Adrenal gland (tissue), 5 donors: ENCODE measurements around the gene NRIP2.

Source experiments
- CTCF ChIP-seq, 6 experiments: fragments of 450-650 bp in 4 of 6; fragments of 200-600 bp in 2 of 6; sonication (generic) in 1 of 6; IDR thresholded peaks; 1 replicate in 5 of 6; 2 replicates in 1 of 6; pipeline versions ENCODE4 v1.5.1 to v1.8.0; 2016 to 2021; ENCODE audit warnings: antibody characterized with exemption in 6 of 6, mild to moderate bottlenecking in 2 of 6, moderate library complexity in 1 of 6
- POLR2A ChIP-seq, 2 donors: fragments of 450-650 bp; IDR thresholded peaks; one replicate each; pipeline ENCODE4 v1.6.1; 2017; ENCODE audit warnings: antibody characterized with exemption in 2 of 2, mild to moderate bottlenecking in 2 of 2, moderate library complexity in 1 of 2
- donor health status: DM: no; HTN: no; CAD: no.

- no peak for TF ChIP-seq CTCF (IDR thresholded peaks at IDR 0.05)
- TF ChIP-seq POLR2A (IDR thresholded peaks at IDR 0.05), result no peak
Measured at GRCh38 chr12:2785017-2785416, 49.8 kb downstream of the NRIP2 start.
